Measurements from ENCODE around the gene SPPL2C. TPM values are rescaled to one million over a fixed set of nuclear protein-coding genes. Genes with fewer than 3 reads are reported as not detected.

SPPL2C gene
- total and polyA plus RNA-seq, 2 of the 8 experiments (the other 6 are each of a cell fraction or from before 2014, with no cell fraction given) = not detected

DNA sequence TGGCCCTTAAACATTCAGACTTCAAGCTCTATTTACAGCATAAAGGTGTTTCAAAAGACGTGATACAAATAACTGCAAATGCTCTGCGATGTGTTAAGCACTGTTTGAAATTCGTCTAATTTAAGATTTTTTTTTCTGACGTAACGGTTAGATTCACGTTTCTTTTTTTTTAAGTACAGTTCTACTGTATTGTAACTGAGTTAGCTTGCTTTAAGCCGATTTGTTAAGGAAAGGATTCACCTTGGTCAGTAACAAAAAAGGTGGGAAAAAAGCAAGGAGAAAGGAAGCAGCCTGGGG lies 49.0 kb downstream of the SPPL2C start:
- Histone ChIP-seq H3K27ac (ENCODE audit: low read depth, low read length) (no peak overlapping the region), H3K4ac (replicated peaks; ENCODE audit: insufficient read length, low read depth, low read length) (no peak overlapping the region)

More for the DNA sequence above, 49.0 kb downstream of the SPPL2C start:
- no peak overlapping the region for H2BK12ac ChIP-seq (ENCODE audit: low read depth, low read length)
- no peaks in the 10 kb centered on the region for H3K79me2 ChIP-seq (ENCODE audit: control insufficient read depth in 1 of 2, insufficient read depth in 2 of 2, low read length in 2 of 2)
- POLR2A ChIA-PET (ENCODE audit: partially characterized antibody) = interaction anchor here (0.6 to 1.6 kb wide), 6 partner anchors 9 to 379 kb away, joined by 3 to 8 read pairs (median 5); no protein-coding TSS in a partner anchor
- no peak overlapping the region for H2BK120ac ChIP-seq (replicated peaks; ENCODE audit: low read depth, low read length)
- no peak overlapping the region for H2BK15ac ChIP-seq (ENCODE audit: low read length)
- H3K27me3 ChIP-seq (replicated peaks in 1 of 4; ENCODE audit: control insufficient read depth in 3 of 4, extremely low read depth in 1 of 4, insufficient read depth in 3 of 4, low read length in 3 of 4) = peaks cover 35 to 55% (median 52%) of the 10 kb centered on the region in 4 experiments
- peaks cover 22% of the 10 kb centered on the region; the same call in 1 of the 2 replicates for H3K23me2 ChIP-seq (ENCODE audit: low read depth, low read length)
- peak overlapping the region; percentile 72 for H4K8ac ChIP-seq (ENCODE audit: extremely low read depth, insufficient read depth, low read length)
- H2BK5ac ChIP-seq (ENCODE audit: low read depth, low read length) = no peak overlapping the region
- CTCF ChIA-PET (ENCODE audit: partially characterized antibody) = interaction anchor here (0.6 to 2.4 kb wide), 14 partner anchors 9 to 253 kb away, joined by 3 to 11 read pairs (median 4); no protein-coding TSS in a partner anchor
- peak overlapping the region; percentile 29 to 74 (median 34); a peak in 6 of 8 replicates for H3K4me3 ChIP-seq (ENCODE audit: extremely low read depth in 1 of 4, insufficient read depth in 2 of 4, low read depth in 3 of 4, low read length in 4 of 4)
- H4K91ac ChIP-seq (replicated peaks; ENCODE audit: insufficient read length, low read length) = peak overlapping the region; percentile 45
- no peaks in the 10 kb centered on the region for H3K79me1 ChIP-seq (ENCODE audit: low read depth, low read length)
- no peak overlapping the region for H3K56ac ChIP-seq (replicated peaks; ENCODE audit: insufficient read length, low read depth, low read length)
- no peak overlapping the region for H3K23ac ChIP-seq (ENCODE audit: insufficient read length)
- no peaks in the 10 kb centered on the region for H3K36me3 ChIP-seq (ENCODE audit: control insufficient read depth in 2 of 4, insufficient read depth in 4 of 4, low read length in 3 of 4)
- no peak overlapping the region for H2BK20ac ChIP-seq (ENCODE audit: low read length)
- H3K4me2 ChIP-seq (ENCODE audit: insufficient read depth in 1 of 2, low read depth in 2 of 2, low read length in 2 of 2) = peak overlapping the region; percentile 83 to 96
- FAIRE-seq (no peak), DNase-seq (ENCODE audit: low read depth in 1 of 2, low spot score in 2 of 2) (no peak)
- H3K18ac ChIP-seq (ENCODE audit: extremely low read depth, low read length) = peak overlapping the region; percentile 87; the same call in 1 of the 2 replicates
- no peaks in the 10 kb centered on the region for H3K9me3 ChIP-seq (ENCODE audit: insufficient read depth in 2 of 2, low read depth in 1 of 2, low read length in 1 of 2)
- peak overlapping the region; percentile 43 for H2AFZ ChIP-seq (ENCODE audit: low read length)
- 63% methylated on average over 7 of the region's 7 CpGs; no CpG with 5 or more reads in 1 of the 2 experiments for WGBS, 2 experiments (ENCODE audit: extremely low coverage in 1 of 2, insufficient coverage in 1 of 2, insufficient read length in 1 of 2, insufficient replicate concordance in 2 of 2, low coverage in 1 of 2, low lambda C conversion rate in 2 of 2, missing lambda C conversion rate in 1 of 2)
- no peak for TF ChIP-seq YY1 (IDR thresholded peaks at IDR 0.05; ENCODE audit: low read depth, low read length)
- TF ChIP-seq KDM1A (IDR thresholded peaks at IDR 0.05; ENCODE audit: borderline replicate concordance, low read length) = no peak
- H3K4me1 ChIP-seq (replicated peaks in 1 of 4; ENCODE audit: control insufficient read depth in 3 of 4, insufficient read depth in 4 of 4, low read length in 3 of 4) = peaks cover 0 to 20% (median 9%) of the 10 kb centered on the region in 4 experiments; a peak in 6 of 7 replicates
- peak overlapping the region in 3 of 4 experiments; percentile 14 to 36 (median 20); a peak in 4 of 7 replicates for H3K9ac ChIP-seq (replicated peaks in 1 of 4; ENCODE audit: extremely low read depth in 1 of 4, low read depth in 3 of 4, low read length in 3 of 4)
- no peak overlapping the region for H4K5ac ChIP-seq (ENCODE audit: insufficient read length, low read depth, low read length)
- H4K20me1 ChIP-seq (replicated peaks in 1 of 2; ENCODE audit: control insufficient read depth in 1 of 2, insufficient read depth in 2 of 2, low read length in 2 of 2) = peaks cover 0 to 1% of the 10 kb centered on the region in 2 experiments
- no peak overlapping the region for H2AK5ac ChIP-seq (ENCODE audit: low read depth, low read length)
- H3K14ac ChIP-seq (ENCODE audit: insufficient read length) = no peak overlapping the region

All from H1 (cell line).